ENCODE results near the gene STK24. TPM values are rescaled to one million over a fixed set of nuclear protein-coding genes. Genes with fewer than 3 reads are reported as not detected.

Gene STK24
- total and polyA plus RNA-seq, 2 of the 8 experiments (the other 6 are each of a cell fraction or from before 2014, with no cell fraction given) = 62.8 to 143 TPM

GRCh38 chr13:98427331-98427995 lies 149.4 kb downstream of the STK24 start (continued):
- no peak for TF ChIP-seq TAF7 (optimal IDR thresholded peaks at IDR 0.05; ENCODE audit: borderline replicate concordance, low read depth, low read length)
